GM19452 (cell line): ENCODE measurements around the gene ECPAS.
"Not testable (repeated sequence)": the region's sequence is repeated elsewhere in the genome, so short reads cannot be mapped to it uniquely, and the experiment has no call there.

Source experiments
- ATAC-seq: cut with Tn5 transposase; IDR thresholded peaks from one replicate; pipeline ENCODE4 v1.9.1; 2021; ENCODE audit not compliant: unreplicated experiment

The ECPAS gene, protein sequence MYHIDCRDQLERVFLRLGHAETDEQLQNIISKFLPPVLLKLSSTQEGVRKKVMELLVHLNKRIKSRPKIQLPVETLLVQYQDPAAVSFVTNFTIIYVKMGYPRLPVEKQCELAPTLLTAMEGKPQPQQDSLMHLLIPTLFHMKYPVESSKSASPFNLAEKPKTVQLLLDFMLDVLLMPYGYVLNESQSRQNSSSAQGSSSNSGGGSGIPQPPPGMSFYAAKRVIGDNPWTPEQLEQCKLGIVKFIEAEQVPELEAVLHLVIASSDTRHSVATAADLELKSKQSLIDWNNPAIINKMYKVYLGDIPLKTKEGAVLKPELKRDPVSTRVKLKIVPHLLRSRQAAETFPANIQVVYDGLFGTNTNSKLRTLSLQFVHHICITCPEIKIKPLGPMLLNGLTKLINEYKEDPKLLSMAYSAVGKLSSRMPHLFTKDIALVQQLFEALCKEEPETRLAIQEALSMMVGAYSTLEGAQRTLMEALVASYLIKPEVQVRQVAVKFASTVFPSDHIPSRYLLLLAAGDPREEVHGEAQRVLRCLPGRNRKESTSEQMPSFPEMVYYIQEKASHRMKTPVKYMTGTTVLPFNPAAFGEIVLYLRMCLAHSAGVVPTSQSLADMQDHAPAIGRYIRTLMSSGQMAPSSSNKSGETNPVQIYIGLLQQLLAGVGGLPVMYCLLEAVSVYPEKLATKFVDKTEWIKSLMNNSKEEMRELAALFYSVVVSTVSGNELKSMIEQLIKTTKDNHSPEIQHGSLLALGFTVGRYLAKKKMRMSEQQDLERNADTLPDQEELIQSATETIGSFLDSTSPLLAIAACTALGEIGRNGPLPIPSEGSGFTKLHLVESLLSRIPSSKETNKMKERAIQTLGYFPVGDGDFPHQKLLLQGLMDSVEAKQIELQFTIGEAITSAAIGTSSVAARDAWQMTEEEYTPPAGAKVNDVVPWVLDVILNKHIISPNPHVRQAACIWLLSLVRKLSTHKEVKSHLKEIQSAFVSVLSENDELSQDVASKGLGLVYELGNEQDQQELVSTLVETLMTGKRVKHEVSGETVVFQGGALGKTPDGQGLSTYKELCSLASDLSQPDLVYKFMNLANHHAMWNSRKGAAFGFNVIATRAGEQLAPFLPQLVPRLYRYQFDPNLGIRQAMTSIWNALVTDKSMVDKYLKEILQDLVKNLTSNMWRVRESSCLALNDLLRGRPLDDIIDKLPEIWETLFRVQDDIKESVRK (N-terminal part only)

DNA sequence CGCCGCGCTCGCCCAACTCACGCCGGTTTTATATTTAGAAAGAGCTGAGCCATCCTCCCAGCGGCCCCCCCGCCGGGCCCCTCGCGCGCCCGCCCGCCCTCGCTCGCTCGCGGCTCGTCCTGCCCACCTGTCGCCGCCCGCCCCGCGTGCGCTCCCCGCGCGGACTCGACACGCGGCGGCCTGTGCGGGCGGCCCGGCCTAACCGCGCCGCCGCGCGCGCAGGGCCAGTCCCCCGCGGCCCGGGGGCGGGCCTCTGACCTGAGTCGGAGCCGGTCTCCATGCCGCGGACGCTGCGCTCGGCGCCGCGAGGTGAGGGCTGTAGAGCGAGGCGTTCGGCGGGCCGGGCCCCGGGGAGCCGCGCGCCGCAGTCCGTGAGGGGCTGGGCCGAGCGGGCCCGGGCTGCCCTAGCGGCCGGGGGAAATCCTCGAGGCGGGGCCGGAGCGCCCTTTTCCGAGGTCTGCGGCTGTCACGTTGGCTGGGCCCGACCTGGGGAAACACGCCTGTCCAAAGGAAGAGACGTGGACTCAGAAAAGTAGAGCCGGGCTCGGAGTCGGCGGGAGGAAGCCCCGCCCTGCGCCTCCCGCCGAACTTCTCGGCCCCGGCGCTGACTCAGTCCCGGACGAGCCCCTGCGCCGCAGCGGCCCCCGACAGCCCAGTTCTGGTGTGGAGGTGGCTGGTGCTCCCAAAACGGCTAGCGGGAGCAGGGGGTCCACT, at the start of gene ECPAS:
Gene ECPAS, minus strand, starts transcription at position 526 of the 714 bp plus-strand sequence. CDS start 11,465 bp downstream, outside the sequence.
- ATAC-seq, result peak; percentile 55

DNA sequence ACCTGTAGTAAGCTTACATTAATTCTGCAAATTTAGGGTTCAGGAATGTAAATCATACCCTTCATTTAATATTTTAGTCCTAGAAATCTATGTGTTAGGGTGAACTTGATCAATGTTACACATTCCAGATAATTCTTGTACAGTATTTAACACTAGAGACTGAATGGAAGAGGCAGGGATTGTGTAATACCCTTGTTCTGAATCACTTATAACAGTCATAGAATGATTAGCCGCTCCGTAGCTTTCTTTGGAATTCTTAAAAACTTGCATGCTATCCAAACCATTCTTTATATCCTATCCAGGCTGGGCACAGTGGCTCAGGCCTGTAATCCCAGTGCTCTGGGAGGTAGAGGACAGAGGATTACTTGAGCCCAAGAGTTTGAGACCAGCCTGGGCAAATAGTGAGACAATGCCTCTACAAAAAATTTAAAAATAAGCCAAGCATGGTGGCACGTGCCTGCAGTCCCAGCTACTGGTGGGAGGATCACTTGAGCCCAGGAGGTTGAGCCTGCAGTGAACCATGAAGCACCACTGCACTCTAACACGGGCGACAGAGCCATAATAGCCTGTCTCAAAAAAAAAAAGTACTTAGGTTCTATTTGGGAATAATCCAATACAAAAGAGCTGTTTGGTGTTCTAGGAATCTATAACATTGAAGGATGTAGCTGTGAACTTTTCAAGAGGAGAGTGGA, 49.1 kb upstream of the ECPAS start:
- ATAC-seq, result no peak

DNA sequence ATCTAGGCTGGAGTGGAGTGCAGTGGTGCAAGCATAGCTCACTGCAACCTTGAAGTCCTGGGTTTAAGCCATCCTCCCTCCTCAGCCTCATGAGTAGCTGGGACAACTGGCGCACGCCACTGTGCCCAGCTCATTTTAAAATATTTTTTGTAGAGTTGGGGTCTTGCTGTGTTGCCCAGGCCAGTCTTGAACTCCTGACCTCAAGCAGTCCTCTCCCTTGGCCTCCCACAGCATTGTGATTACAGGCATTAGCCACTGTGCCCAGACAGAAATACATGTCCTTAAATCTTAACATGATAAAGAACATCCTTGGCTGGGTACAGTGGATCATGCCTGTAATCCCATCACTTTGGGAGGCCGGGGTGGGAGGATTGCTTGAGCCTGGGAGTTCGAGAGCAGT, 47.5 kb upstream of the ECPAS start:
- ATAC-seq, result no peak

DNA sequence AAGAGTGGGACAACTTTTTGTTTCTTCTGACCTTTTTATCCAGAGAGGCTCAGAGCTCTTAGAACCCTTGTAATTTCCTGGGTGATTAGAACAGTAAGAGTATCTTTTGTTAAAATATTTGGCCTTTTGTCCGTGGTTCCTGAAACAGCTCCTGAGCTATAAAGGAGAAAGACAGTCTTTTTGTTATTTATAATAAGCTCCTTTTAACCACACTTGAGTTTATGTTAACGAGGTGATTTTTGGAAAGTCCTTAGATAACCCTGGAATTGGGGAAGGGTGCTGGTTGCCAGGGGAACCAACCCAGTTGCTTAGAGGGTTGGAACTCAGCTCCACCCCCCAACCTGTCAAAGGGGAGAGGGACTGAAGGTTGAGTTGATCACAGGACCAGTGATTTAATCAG, 45.6 kb upstream of the ECPAS start:
- ATAC-seq, result no peak

DNA sequence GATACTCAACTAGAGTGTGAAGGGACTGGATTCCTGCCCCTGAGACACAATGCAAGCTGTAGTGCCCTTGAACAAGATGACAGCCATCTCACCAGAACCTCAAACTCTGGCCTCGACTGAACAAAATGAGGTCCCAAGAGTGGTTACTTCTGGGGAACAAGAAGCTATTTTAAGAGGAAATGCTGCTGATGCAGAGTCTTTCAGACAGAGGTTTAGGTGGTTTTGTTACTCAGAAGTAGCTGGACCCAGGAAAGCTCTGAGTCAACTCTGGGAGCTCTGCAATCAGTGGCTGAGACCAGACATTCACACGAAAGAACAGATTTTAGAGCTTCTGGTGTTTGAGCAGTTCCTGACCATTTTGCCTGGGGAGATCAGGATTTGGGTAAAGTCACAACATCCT, 43.2 kb upstream of the ECPAS start:
- ATAC-seq, result no peak

DNA sequence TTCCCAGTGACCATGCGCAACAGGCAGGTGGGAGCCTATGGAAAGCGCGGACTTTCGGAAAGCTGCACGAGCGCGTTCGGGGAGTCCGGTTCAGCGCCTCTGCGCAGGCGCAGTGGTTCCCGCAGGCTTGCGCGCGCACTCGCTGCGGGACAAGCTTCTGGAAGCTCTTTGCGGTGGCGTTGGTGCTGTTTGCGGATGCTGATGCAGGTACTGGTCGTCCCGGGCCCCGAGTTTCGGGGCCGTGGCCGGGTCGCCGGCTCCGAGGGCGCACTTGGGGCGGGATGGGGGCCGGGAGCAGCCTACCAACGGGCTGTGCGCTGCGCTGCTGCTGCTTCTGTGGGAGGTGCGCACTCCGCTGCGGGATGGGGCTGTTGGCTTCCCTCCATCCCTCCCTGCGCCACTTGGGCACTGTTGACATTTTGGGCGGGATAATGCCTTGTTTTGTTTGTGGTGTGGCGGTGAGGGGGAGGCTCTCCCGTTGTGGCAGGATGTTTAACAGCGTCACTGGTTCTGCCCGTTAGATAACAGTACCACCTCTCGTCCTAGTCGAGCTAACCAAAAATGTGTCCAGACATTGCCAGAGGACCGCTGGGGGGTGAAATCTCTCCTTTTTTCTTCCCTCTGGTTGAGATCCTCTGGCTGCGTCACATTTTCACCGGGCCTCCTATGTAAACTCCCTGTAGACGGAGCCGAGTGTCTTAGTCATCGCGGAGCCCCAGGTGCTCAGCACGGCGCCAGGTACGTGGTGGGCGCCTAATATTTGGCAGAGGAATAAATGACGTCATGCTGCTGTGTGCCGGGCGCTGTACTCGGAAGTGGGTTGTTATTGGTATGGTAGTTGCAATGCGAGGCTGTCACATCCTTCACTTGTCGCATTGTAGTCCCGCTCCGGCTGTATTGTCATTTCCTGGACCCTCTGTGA, 41.1 kb upstream of the ECPAS start, which contains the start of gene ZNF483:
Gene ZNF483, plus strand, starts transcription at position 124 of the 922 bp plus-strand sequence. CDS start 2,217 bp downstream, outside the sequence.
- no peak for ATAC-seq

DNA sequence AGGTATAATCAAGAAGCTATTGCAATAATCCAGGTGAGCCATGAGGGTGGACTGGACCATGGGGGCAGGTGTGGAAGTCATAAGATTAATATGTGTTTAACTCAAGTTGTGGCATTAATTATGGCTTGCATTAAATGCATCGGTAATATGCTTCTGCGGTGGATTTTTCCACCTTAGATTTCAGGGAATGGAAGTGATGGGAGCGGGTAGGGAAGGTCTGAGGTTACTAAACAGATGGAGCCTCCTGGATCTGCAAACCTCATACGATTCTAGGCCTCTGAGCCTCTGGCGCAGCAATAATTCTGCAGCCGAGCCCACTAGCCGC, 40.5 kb upstream of the ECPAS start:
- no peak for ATAC-seq

DNA sequence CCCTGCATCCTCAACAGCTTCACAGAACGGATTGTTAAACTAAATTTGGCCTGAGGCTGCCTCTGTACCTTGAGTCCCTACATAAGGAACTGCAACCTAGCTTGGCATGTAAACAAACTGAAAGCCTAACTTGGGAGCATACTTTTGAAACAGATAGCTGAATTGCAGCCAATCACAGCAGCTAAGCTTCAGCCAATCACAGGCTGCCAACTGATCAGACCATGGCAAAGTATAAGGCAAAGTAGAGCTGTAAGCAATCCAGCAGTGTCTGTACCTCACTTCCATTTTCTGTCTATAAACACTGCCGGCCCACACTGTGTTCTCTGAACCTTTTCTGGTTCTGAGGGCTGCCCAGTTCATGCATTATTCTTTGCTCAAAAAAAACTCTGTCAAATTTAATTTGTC, 31.9 kb upstream of the ECPAS start:
- no peak for ATAC-seq

DNA sequence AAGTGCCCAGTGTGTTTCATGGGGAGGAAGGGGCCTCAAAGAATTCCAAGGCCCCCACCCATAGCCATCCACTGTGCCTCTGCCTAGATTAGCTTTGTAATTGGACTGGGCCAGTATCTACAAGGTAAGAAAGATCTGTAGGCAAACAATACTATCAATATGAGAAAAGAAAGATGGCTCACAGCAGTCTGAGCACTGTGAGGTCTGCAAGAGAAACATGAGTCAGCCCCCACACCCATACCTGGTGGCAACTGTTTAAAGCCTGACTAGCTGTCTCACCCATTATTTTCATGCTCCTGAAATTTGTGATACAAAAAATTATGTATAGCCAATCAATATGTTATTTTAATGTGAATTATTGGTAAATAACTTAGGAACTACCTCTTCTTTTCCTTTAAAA, 30.8 kb upstream of the ECPAS start:
- no peak for ATAC-seq

DNA sequence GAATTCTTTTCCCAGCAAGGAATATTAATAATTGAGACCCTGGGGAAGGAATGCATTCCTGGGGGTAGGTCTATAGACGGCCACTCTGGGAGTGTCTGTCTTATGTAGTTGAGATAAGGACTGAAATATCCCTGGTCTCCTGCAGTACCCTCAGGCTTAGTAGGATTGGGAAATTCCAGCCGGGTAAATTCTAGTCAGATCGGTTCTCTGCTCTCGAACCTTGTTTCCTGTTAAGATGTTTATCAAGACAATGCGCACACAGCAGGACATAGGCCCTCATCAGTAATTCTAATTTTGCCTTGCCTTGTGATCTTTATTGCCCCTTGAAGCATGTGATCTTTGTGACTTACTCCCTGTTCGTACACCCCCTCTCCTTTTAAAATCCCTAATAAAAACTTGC, 27.4 kb upstream of the ECPAS start:
- ATAC-seq, result not testable (repeated sequence)

DNA sequence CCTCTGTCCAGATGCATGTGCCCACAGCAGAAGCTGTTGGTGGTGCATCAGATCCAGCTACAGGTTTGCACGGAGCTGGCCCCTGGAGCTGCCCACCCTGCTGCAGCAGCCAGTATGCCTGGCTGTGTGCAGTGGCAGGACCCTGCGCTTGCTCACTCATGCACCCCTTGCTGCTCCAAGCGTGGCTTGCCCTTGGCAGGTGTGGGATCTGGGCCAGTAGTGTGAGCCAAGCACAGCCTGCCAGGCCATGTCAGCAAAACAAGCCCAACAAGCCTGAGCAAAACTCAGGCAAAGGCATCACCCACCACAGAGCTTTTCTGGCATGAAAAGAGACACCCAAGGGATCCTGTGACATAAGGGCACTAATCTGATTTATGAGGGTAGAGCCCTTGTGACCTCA, 18.3 kb upstream of the ECPAS start:
- no peak for ATAC-seq

DNA sequence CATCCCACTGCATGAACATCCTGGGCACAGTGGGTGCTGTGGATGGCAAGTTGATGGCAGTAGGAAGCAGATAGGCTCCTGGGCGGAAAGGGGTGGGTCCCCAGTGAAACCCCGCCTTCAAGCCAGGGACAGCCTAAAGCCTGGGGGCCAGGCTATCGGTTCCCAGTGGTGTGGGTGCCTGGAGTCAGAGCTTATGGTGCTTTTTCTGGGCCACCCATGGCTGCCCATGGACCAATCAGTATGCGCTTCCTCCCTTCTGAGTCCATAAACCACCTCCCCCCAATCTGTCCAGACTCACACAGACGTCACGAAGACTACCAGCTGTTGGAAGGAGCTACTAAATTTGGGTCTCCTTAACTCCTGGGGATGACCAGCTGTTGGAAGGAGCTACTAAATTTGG, 17.5 kb upstream of the ECPAS start:
- ATAC-seq, result no peak

DNA sequence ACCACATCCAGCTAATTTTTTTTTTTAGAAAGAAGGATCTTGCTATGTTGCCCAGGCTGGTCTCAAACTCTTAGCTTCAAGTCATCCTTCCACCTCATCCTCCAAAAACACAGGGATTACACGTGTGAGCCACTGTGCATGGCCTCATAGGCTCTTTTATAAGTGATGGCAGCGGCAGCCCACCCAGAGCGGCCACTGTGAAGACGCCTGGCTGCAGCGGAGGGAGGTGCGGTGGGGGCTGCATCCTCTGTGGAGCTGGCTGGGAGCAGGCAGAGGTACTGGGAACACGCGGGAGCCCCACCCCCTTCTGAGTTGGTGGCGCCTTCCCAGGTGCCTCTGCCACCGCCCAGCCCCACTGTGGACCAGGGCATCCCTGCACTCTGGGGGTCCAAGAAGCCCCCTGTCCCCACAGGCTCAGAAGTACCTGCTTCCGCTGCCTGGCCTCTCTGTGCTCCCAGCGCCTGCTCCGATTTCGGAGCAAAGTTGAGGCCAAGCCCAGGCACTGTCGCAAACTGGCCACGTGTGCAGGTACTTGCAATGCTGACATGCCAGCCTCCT, 16.9 kb upstream of the ECPAS start:
- ATAC-seq, result no peak

DNA sequence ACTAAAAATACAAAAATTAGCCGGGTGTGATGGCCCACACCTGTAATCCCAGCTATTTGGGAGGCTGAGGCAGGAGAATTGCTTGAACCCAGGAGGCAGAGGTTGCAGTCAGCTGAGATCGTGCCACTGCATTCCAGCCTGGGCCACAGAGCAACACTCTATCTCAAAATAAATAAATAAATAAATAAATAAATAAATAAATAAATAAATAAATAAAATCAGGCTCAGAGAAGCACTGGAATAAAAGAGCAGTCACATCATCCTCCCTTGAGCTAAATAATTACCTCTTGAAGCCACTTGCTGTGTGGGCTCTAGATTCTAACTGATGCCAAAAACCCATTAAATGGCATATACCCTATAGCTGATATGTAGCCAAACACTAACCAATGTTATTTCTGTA, 13.0 kb upstream of the ECPAS start:
- not testable (repeated sequence) for ATAC-seq

DNA sequence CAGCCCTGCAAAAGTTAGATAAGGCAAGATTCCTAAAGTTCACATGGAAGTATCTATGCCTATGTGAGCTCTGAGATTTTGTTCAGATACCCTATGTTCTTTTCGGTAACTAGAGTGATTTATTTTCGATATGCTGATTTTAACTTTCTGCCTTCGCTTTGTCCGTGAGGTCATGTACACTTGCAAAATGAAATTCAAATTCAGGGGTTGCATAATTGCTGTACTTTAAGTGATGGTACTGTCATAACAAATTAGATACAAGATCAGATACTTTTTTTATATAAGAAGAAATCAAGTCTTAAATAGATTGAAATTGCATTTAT, 350 bp upstream of the ECPAS start:
- ATAC-seq, result peak; percentile 2

DNA sequence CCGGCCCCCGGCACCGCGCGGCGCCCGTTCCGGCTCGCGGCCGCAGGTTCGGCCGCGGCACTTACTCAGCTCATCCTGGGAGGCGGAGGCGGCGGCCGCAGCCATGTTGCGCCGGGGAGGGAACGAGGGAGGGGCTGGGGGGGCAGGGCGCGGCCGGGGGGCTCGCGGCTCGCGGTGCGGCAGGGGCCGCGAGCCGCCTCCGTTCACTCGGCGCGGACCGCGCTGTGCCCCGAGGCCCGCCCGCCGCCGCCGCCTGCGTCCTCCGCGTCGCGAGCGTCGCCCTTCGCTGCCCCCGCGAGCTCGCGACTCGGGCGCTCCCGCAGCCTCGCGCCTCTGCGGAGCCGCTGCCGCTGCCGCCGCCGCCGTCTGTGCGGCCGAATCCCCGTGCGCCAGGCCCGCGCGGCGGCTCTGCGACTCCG, 735 bp downstream of the ECPAS start:
- ATAC-seq, result peak; percentile 38

DNA sequence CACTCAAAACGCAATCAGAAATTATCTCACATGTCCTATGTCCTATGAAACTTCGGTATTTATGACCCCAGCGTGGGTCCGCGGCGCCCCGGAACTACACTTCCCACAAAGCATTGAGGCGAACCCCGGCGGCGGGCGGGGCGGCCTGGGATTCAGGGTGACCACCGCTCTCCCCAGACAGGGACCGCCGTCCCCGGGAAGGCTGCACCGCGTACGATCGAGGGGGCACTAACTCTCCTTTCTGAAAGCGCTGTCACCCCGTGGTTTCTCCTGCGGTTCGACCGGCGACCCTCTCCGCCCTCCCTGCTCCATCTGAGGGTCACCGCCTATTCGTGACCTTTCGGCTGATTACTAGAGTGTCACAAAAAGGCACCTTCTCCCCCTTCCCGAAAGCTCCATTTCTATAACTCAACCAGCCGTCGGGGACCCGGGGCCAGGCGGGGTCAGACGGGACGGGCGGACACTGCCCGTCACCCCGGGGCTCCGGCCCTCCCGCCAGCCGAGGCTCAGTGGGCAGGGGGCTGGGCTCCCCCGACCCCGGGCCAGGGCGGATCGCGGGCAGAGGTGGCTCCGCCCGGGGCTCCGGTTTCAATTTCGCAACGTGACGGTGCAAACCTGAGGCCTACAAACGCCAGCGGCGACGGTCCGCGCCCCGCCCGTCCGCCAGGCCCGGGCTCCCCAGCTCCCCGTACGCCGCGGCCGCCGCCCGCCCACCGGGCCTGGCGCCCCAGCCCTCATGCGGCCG, 1.3 kb downstream of the ECPAS start:
- peak; percentile 65 for ATAC-seq
